HepG2 (cell line): ENCODE measurements around the gene ZNF575. TPM values are rescaled to one million over a fixed set of nuclear protein-coding genes. Genes with fewer than 3 reads are reported as not detected.
A peak's percentile ranks its signal among the peaks of the same experiment; 100 is the strongest.

Experiments
- MTF2 ChIP-seq: sonication (generic); formaldehyde crosslinking; IDR thresholded peaks from 2 replicates; pipeline ENCODE4 v1.5.0; 2020; ENCODE audit warnings: missing genetic modification reagents, borderline replicate concordance
- THRA ChIP-seq: sonication (generic); formaldehyde crosslinking; IDR thresholded peaks from 2 replicates; pipeline ENCODE4 v1.4.0; 2020; ENCODE audit warnings: missing genetic modification reagents, borderline replicate concordance
- ZBTB46 ChIP-seq: sonication (generic); formaldehyde crosslinking; IDR thresholded peaks from 2 replicates; pipeline ENCODE4 v1.4.0; 2020; ENCODE audit warnings: mild to moderate bottlenecking, missing genetic modification reagents, borderline replicate concordance
- ZNF333 ChIP-seq: sonication (generic); formaldehyde crosslinking; IDR thresholded peaks from 2 replicates; pipeline ENCODE4 v1.4.0; 2020; ENCODE audit warnings: mild to moderate bottlenecking, missing genetic modification reagents, borderline replicate concordance
- polyA plus RNA-seq, 8 experiments: library from polyadenylated mRNA; depleted of rRNA in 3 of 8; stranded (reverse) in 7 of 8; unstranded in 1 of 8; fragments of >200 nt; fragmentation: Illumina TruSeq in 4 of 8; extraction: Trizol in 4 of 8; gene quantifications; 2 replicates each; pipeline versions ENCODE4 v1.2.1 to v1.2.3, GENCODE V29; 2011 to 2016; ENCODE audit warnings: low read depth in 4 of 8, missing spikeins in 1 of 8, mixed read lengths in 1 of 8; ENCODE audit not compliant: insufficient read depth in 1 of 8
- total RNA-seq, 5 experiments: library from RNA; depleted of rRNA; stranded (reverse); fragments of >200 nt; fragmentation: Illumina TruSeq; extraction: Trizol; gene quantifications; 2 replicates each; pipeline ENCODE4 v1.2.3, GENCODE V29; 2016; ENCODE audit warnings: low read depth in 1 of 5
- TF ChIP-seq, protein P1 (sequence below): IDR thresholded peaks from 2 replicates; pipeline ENCODE4 v1.6.1; 2016; ENCODE audit warnings: missing biosample characterization, missing genetic modification reagents, low read depth

The ZNF575 gene
- total and polyA plus RNA-seq, 2 of the 13 experiments (the other 11 are each of a cell fraction or from before 2014, with no cell fraction given): 0.17 to 0.27 TPM

GRCh38 chr19:43503501-43504425 lies 29.2 kb upstream of the ZNF575 start (continued):
- TF ChIP-seq ZBTB46 (CRISPR knock-in tag): 0 out of 2 replicates have a peak, but pooled peaks have one; percentile 15
- no peak for TF ChIP-seq THRA (CRISPR knock-in tag)
- no peak for TF ChIP-seq ZNF333
- TF ChIP-seq, protein P1, sequence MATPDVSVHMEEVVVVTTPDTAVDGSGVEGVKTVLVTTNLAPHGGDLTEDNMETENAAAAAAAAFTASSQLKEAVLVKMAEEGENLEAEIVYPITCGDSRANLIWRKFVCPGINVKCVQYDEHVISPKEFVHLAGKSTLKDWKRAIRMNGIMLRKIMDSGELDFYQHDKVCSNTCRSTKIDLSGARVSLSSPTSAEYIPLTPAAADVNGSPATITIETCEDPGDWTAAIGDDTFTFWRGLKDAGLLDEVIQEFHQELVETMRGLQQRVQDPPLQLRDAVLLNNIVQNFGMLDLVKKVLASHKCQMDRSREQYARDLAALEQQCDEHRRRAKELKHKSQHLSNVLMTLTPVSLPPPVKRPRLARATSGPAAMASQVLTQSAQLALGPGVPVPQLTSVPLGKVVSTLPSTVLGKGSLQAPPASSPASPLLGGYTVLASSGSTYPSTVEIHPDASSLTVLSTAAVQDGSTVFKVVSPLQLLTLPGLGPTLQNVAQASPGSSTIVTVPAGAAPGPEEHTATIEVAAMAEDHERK (CRISPR knock-in tag): no peak
- TF ChIP-seq MTF2 (CRISPR knock-in tag): no peak
